Measurements from ENCODE around the gene TRIM63. TPM values are rescaled to one million over a fixed set of nuclear protein-coding genes. Genes with fewer than 3 reads are reported as not detected.

The TRIM63 gene
- total and polyA plus RNA-seq, 9 of the 15 experiments (the other 6 are each of a cell fraction or from before 2014, with no cell fraction given) = 0.08 to 0.57 (median 0.36) TPM

DNA sequence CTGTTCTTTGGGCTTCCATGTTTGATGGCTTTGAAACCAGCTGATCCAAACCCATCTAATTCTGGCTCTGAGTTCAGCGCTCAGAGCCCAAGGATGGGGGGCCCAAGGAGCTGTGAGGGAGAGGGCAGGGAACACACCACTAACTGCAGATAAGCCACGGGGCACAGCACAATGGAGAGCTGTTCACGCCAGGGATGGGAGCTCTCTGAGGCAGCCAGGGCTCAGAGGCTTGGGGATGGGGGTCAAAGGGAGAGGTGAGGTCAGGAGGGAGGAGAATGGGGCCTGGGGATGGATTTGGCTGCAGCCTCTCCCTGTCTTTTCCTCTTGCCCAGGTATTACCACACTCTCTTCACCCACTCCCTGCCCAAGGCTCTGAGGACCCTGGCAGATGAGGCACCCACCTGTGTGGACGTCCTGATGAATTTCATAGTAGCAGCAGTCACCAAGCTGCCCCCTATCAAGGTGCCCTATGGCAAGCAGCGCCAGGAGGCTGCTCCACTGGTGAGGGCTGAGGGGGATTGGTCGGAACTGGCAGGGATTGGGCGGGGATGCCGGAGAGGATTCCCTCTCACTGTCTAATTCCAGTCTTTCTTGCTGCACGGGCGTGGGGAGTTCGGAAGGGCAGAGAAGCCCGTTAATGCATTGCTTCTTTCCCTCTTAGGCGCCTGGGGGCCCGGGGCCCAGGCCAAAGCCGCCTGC lies 32.8 kb downstream of the TRIM63 start (continued):
- TF ChIP-seq, protein P1, sequence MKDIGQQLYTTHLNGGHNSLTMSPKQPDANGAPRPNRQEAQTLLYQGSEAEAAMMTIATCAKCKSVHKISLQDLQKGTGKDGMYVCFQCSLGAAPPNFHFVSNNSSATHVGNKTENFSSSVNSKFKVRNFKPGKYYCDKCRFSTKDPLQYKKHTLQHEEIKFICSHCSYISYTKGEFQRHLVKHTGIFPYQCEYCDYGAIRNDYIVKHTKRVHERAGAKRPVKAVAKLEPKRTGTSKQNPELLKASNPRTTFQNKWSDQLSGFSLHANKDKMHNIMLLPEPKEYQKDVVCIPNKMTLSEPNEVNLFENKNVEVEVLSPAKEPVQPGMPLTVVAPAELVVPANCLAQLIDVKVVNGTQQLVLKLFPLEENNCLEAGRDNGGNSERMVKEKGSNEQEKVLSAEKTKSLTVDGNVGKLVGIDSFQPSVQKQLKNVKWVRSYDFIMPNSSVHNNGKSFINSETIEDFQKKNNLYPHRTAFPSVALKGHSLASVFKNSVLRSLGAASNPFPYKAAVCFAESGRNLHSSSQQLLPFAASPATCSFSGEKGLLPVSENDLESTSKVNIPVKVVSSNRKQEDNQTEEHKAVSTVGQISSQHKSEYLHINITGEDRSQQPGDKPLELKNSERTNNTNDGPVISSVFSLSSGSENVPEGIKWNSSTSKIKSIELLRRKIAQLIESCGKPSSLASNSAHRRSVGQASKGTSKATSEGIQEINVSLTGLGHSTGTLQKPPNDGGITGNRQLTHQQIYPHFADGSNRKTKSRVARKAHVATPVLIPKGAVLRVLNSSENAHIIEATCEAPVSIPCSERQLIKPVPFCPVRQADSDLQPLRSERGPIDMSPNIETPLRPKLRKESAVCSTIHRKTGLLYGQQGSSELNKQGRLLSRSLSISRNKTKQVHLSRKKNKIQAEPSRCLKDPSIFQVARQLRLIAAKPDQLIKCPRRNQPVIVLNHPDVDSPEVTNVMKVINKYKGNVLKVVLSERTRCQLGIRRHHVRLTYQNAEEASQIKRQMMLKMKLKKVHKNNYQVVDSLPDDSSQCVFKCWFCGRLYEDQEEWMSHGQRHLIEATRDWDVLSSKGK (CRISPR knock-in tag; IDR thresholded peaks at IDR 0.05) = no peak
- TF ChIP-seq BRF1 (IDR thresholded peaks at IDR 0.05; ENCODE audit: borderline replicate concordance, extremely low read depth, insufficient read length) = no peak
- TF ChIP-seq, protein P2, sequence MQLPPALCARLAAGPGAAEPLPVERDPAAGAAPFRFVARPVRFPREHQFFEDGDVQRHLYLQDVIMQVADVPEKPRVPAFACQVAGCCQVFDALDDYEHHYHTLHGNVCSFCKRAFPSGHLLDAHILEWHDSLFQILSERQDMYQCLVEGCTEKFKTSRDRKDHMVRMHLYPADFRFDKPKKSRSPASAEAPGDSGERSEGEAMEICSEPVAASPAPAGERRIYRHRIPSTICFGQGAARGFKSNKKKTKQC (CRISPR knock-in tag; IDR thresholded peaks at IDR 0.05) = 0 out of 2 replicates have a peak, but pooled peaks have one; percentile 20
- no peak for TF ChIP-seq SRF (CRISPR knock-in tag; IDR thresholded peaks at IDR 0.05)
- TF ChIP-seq MEF2A (IDR thresholded peaks at IDR 0.05; ENCODE audit: control insufficient read depth, low read depth, low read length) = no peak
- TF ChIP-seq SIN3B (IDR thresholded peaks at IDR 0.05; ENCODE audit: low read depth) = no peak
- TF ChIP-seq ZNF274 (IDR thresholded peaks at IDR 0.05; ENCODE audit: borderline replicate concordance, low read depth, low read length) = no peak
- TF ChIP-seq SRSF1 (IDR thresholded peaks at IDR 0.05; ENCODE audit: low read depth, low read length) = no peak
- TF ChIP-seq CHCHD3 (CRISPR knock-in tag; IDR thresholded peaks at IDR 0.05) = no peak
